IPS-NIHi11 (cell line): ENCODE results near the gene RTP2.

ENCODE experiments used
- DNase-seq: peaks from one replicate; pipeline ENCODE4 v3.0.0; 2012; ENCODE audit warnings: mixed read lengths, low spot score

The RTP2 gene

DNA sequence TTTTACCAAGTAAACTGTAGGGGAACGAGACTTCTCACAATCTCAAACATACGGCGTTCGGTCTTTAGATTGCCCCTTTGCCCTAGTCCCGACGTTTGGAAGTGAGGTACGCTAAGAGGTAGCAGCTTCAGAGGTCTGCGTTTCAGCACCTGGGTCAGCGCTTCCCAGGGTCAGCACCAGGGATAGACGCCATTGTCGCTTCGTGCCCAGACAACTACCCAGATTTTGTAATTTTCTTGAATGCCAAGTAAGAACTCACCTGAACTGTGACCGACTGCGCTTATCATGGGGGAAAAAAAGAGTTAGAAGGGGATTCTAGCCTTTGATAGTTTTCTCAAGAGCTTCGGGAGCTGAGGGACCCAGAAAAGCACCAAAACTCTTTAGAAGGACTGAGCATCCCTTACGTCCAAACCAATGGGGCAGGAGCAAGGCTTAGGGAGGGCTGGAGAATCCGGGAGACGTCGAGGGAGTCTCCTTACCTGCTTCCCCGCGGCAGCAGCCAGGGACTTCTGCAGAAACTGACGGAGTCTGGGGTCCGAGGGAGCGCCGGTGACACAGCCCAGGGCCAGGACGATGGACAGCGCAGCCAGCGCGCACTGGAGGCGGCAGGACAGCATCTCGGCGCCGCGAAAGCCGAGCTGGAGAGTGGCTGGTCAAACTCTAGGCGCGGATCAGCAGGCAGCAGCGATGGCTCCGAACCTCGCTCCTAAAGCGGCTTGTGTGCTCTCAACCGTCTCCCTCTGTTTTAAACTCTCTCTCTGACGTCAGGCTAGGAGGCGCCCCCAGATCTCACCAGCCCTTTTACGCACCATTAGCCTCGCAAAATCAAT, 32.5 kb downstream of the RTP2 start, which contains the start of gene SST:
Gene SST (minus strand): TSS at position 720 of the 830 bp plus-strand sequence. CDS start 103 bp downstream, at position 617.
- DNase-seq, result peak; percentile 85

DNA sequence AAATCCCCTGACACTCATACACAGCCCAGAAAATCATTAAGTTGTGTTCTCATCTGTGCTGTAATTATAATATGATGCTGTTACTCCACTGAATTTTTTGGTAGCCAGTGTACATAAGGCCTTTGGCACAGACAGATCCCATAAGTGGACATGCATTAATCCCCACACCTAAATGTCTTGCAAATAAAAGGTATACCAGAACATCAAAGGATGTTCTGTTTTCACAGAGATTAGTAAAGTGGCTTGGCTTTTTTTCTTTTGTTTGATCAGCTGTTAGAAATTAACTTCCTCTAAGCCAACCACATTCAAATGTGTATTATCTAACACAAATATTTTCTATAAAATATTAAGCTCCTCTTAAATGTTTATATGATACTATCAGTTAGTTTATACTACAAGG, 34.8 kb downstream of the RTP2 start:
- DNase-seq, result no peak

DNA sequence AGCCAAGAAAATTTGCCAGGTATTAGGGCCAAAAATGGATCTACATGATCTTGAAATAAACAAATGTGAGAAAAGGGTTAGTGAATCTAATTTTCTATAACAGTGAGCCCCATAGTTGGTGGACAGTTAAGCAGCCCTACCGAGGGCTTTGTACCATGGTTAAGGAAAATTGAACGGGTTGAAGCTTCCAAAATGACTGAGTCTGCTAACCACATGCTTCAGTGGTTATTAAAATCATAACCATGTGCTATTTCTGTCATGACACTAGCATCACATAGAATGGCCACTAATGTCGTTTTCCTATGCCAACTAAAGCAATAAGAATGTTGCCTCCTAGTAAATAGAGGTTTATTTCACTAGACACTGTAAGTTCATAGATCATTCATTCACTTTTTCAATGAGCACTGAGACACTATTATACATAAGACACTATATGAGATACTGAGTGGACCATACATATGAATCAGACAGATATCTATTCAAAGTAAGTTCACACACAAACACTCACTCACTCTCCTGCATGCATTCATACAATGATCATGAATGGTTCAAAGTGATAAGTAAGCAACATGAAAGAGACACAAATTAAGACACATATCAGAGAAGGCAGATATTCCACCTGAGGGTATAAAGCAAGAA, 36.5 kb downstream of the RTP2 start:
- DNase-seq, result no peak

DNA sequence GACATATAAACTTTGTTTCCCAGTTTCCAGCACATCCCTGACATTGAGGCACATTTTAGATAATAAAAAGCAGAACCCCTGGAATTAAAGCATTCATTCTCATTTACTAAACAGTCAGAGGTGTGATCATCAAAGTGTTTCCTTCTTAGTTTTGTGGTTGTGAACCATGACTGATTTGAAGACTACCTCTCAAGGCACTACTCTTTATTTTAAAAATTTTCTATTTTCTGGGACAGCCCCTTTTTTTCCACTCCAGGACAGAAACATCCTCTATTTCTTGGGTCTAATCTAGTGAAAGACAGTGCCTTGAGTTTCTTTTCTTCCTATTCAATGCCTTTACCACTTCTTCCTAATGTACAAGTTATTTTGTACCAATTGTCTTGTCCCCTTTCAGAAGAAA, 37.3 kb downstream of the RTP2 start:
- DNase-seq, result no peak

DNA sequence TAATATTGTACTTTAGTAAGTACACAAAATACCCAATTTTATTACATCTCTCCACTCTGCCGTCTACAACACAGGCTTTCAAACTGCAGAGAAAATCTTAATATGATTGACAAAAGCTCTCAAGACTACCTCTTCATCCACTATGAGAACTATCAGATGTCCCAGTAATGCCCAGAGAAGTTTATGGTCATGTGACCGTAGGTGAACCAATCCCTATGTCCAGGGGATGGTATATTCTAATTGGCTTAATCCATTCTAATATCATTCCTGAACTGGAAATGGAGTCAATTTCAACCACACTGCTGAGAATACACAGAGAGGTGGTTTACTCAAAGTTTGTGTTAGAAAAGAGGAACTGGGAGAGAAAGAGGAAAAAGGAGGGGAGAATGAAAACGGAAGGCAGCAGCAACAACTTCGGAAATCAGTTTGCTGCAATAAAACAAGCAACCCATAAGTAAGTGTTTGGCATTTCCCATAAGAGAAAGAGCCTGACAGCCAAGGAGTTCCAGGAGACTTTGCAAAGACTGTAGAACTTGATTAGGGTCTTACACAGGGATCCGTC, 39.4 kb downstream of the RTP2 start:
- DNase-seq, result no peak

DNA sequence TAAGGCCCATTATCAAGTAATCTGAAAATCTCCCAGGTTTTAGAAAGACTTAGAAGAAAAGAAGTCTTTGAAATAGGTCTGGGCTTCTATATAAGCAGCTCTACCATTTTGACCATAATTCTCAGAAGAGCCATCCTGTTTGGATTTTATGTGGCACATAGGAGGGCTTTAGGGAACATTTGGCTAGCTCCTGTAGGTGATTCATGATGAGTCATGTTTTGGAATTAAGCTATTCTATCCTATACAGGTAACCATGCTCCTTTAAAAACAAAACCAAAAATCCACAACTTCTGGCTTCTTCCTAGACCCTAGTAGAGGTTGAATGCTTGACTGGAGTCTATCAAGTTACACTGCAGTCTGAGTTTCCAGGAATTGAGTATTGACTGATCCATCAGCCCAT, 41.1 kb downstream of the RTP2 start:
- DNase-seq, result no peak

DNA sequence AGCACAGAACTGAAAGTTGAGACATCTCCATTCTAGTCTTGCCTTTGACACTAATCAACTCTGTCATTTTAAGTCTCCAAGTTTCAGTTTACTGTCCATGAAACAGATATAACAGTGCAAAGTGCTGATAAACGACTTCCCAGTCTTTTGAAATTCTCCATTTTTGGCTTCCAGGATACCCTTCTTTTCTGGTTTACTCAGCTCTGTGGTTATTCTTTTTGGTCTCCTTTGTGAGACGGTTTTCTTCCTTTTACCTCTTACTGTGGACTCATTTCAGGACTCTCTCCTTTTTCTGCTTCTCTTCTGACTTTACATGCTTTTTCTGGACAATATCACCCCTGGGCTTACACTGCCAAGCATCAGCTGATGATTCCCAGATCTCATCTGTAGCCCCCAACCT, 51.1 kb downstream of the RTP2 start:
- no peak for DNase-seq
